Lower leg skin (tissue), 3 donors: ENCODE results near the gene INSC.

Experiments
- POLR2A ChIP-seq, 2 donors: fragments of 450-650 bp; IDR thresholded peaks; one replicate each; pipeline ENCODE4 v1.6.1; 2016 to 2017; ENCODE audit warnings: antibody characterized with exemption in 2 of 2, mild to moderate bottlenecking in 1 of 2, moderate library complexity in 1 of 2
- TF ChIP-seq, protein P1 (sequence below), 3 donors: fragments of 450-650 bp; IDR thresholded peaks; one replicate each; pipeline ENCODE4 v1.5.1; 2016; ENCODE audit warnings: antibody characterized with exemption in 3 of 3, mild to moderate bottlenecking in 3 of 3, moderate library complexity in 2 of 3

DNA sequence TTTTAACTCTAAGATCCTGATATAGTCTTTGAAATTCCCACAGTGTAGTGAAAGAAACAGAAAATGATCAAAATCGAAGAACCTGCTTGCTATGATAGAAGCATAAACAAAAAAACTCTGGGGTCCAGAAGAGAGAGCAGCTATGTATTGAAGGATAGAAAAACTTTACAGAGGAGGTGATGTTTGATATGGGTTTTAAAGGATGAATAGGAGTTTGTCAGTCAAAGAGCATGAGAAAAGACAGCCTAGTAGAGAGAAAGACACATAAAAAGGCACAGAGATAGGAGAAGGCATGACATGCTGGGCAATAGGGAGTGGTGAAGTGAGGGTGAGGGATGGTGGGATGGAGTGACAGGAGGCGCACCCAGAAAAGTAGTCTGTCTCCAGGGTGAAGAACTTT lies 168.0 kb downstream of the INSC start:
- TF ChIP-seq POLR2A (IDR thresholded peaks at IDR 0.05), result no peak
- TF ChIP-seq, protein P1, sequence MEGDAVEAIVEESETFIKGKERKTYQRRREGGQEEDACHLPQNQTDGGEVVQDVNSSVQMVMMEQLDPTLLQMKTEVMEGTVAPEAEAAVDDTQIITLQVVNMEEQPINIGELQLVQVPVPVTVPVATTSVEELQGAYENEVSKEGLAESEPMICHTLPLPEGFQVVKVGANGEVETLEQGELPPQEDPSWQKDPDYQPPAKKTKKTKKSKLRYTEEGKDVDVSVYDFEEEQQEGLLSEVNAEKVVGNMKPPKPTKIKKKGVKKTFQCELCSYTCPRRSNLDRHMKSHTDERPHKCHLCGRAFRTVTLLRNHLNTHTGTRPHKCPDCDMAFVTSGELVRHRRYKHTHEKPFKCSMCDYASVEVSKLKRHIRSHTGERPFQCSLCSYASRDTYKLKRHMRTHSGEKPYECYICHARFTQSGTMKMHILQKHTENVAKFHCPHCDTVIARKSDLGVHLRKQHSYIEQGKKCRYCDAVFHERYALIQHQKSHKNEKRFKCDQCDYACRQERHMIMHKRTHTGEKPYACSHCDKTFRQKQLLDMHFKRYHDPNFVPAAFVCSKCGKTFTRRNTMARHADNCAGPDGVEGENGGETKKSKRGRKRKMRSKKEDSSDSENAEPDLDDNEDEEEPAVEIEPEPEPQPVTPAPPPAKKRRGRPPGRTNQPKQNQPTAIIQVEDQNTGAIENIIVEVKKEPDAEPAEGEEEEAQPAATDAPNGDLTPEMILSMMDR (IDR thresholded peaks at IDR 0.05), result no peak
